BLaER1 (cell line): Measurements from ENCODE around the gene HOXC13.

ENCODE experiments used
- H3K27ac ChIP-seq: shearing (Covaris generic); formaldehyde crosslinking; 2 replicates; pipeline ENCODE4 v1.8.1; 2022
- H3K27me3 ChIP-seq: shearing (Covaris generic); formaldehyde crosslinking; 2 replicates; pipeline ENCODE4 v1.8.1; 2022
- H3K36me3 ChIP-seq: shearing (Covaris generic); formaldehyde crosslinking; 2 replicates; pipeline ENCODE4 v1.8.1; 2022
- H3K4me1 ChIP-seq: shearing (Covaris generic); formaldehyde crosslinking; 2 replicates; pipeline ENCODE4 v1.8.1; 2022
- H3K4me2 ChIP-seq: shearing (Covaris generic); formaldehyde crosslinking; 2 replicates; pipeline ENCODE4 v1.8.1; 2022
- H3K4me3 ChIP-seq: shearing (Covaris generic); formaldehyde crosslinking; 2 replicates; pipeline ENCODE4 v1.8.1; 2022
- H3K9ac ChIP-seq: shearing (Covaris generic); formaldehyde crosslinking; 2 replicates; pipeline ENCODE4 v1.8.1; 2022
- H3K9me3 ChIP-seq: shearing (Covaris generic); formaldehyde crosslinking; 2 replicates; pipeline ENCODE4 v1.8.1; 2022
- H4K20me1 ChIP-seq: shearing (Covaris generic); formaldehyde crosslinking; 2 replicates; pipeline ENCODE4 v1.8.1; 2022
- Cebpa-rat ChIP-seq: shearing (Covaris generic); IDR thresholded peaks from 2 replicates; pipeline ENCODE4 v1.8.1; 2022

Gene HOXC13

GRCh38 chr12:53928054-53928835 lies 10.4 kb upstream of the HOXC13 start:
- Histone ChIP-seq H3K27ac (no peak overlapping the region), H3K36me3 (no peaks in the 10 kb centered on the region), H3K4me1 (no peaks in the 10 kb centered on the region), H3K27me3 (peaks cover 100% of the 10 kb centered on the region), H3K9me3 (peaks cover 44% of the 10 kb centered on the region), H4K20me1 (peaks cover 57% of the 10 kb centered on the region; the same call in 1 of the 2 replicates), H3K4me2 (no peak overlapping the region), H3K9ac (no peak overlapping the region), H3K4me3 (no peak overlapping the region)
- no peak for TF ChIP-seq Cebpa-rat

GRCh38 chr12:53929527-53929926 lies 9.1 kb upstream of the HOXC13 start:
- no peak overlapping the region for H3K9ac ChIP-seq
- H4K20me1 ChIP-seq: peaks cover 70% of the 10 kb centered on the region; the same call in 1 of the 2 replicates
- H3K4me3 ChIP-seq: no peak overlapping the region
- H3K27ac ChIP-seq: no peak overlapping the region
- H3K4me2 ChIP-seq: no peak overlapping the region
- H3K9me3 ChIP-seq: peaks cover 54% of the 10 kb centered on the region
- H3K4me1 ChIP-seq: no peaks in the 10 kb centered on the region
- H3K36me3 ChIP-seq: no peaks in the 10 kb centered on the region
- peaks cover 100% of the 10 kb centered on the region for H3K27me3 ChIP-seq
- no peak for TF ChIP-seq Cebpa-rat

- Histone ChIP-seq H4K20me1 (peaks cover 82% of the 10 kb centered on the region), H3K27me3 (peaks cover 100% of the 10 kb centered on the region)
Measured at GRCh38 chr12:53930591-53931255, 7.9 kb upstream of the HOXC13 start.

GRCh38 chr12:53931844-53932581 lies 6.6 kb upstream of the HOXC13 start:
- H3K9me3 ChIP-seq: peaks cover 50% of the 10 kb centered on the region
- H3K27me3 ChIP-seq: peaks cover 100% of the 10 kb centered on the region
- no peak overlapping the region for H3K9ac ChIP-seq
- no peak overlapping the region for H3K27ac ChIP-seq
- H3K4me3 ChIP-seq: no peak overlapping the region
- H3K36me3 ChIP-seq: no peaks in the 10 kb centered on the region
- H3K4me2 ChIP-seq: no peak overlapping the region
- no peak for TF ChIP-seq Cebpa-rat
- H4K20me1 ChIP-seq: peaks cover 87% of the 10 kb centered on the region
- no peaks in the 10 kb centered on the region for H3K4me1 ChIP-seq

More at GRCh38 chr12:53930591-53931255, 7.9 kb upstream of the HOXC13 start:
- no peak overlapping the region for H3K27ac ChIP-seq
- H3K4me1 ChIP-seq: no peaks in the 10 kb centered on the region
- TF ChIP-seq Cebpa-rat: no peak
- no peak overlapping the region for H3K4me3 ChIP-seq
- H3K4me2 ChIP-seq: no peak overlapping the region
- H3K36me3 ChIP-seq: no peaks in the 10 kb centered on the region
- H3K9ac ChIP-seq: no peak overlapping the region
- peaks cover 54% of the 10 kb centered on the region for H3K9me3 ChIP-seq

GRCh38 chr12:53932915-53933314 lies 5.7 kb upstream of the HOXC13 start:
- no peak for TF ChIP-seq Cebpa-rat
- Histone ChIP-seq H3K27me3 (peaks cover 100% of the 10 kb centered on the region), H3K4me3 (no peak overlapping the region)

GRCh38 chr12:53935383-53936341 lies 3.0 kb upstream of the HOXC13 start:
- Histone ChIP-seq H3K27me3 (peaks cover 100% of the 10 kb centered on the region), H3K4me2 (no peak overlapping the region), H3K9me3 (peaks cover 44% of the 10 kb centered on the region), H3K9ac (no peak overlapping the region), H3K4me1 (no peaks in the 10 kb centered on the region), H3K27ac (no peak overlapping the region), H3K36me3 (no peaks in the 10 kb centered on the region), H3K4me3 (no peak overlapping the region), H4K20me1 (peaks cover 92% of the 10 kb centered on the region)
- no peak for TF ChIP-seq Cebpa-rat

More at GRCh38 chr12:53932915-53933314, 5.7 kb upstream of the HOXC13 start:
- no peak overlapping the region for H3K9ac ChIP-seq
- peaks cover 87% of the 10 kb centered on the region for H4K20me1 ChIP-seq
- H3K9me3 ChIP-seq: peaks cover 43% of the 10 kb centered on the region
- H3K4me1 ChIP-seq: no peaks in the 10 kb centered on the region
- no peak overlapping the region for H3K27ac ChIP-seq
- H3K4me2 ChIP-seq: no peak overlapping the region
- H3K36me3 ChIP-seq: no peaks in the 10 kb centered on the region

GRCh38 chr12:53937099-53937498 lies 1.5 kb upstream of the HOXC13 start:
- Histone ChIP-seq H4K20me1 (peaks cover 84% of the 10 kb centered on the region), H3K4me3 (no peak overlapping the region), H3K36me3 (no peaks in the 10 kb centered on the region), H3K9me3 (peaks cover 40% of the 10 kb centered on the region), H3K4me2 (no peak overlapping the region), H3K27me3 (peaks cover 100% of the 10 kb centered on the region), H3K4me1 (no peaks in the 10 kb centered on the region), H3K9ac (no peak overlapping the region), H3K27ac (no peak overlapping the region)
- no peak for TF ChIP-seq Cebpa-rat

GRCh38 chr12:53937596-53938325 lies 870 bp upstream of the HOXC13 start:
- Histone ChIP-seq H3K4me3 (no peak overlapping the region), H3K27me3 (peaks cover 100% of the 10 kb centered on the region), H3K27ac (no peak overlapping the region), H4K20me1 (peaks cover 81% of the 10 kb centered on the region), H3K36me3 (no peaks in the 10 kb centered on the region), H3K9ac (no peak overlapping the region), H3K4me2 (no peak overlapping the region), H3K9me3 (peaks cover 44% of the 10 kb centered on the region), H3K4me1 (no peaks in the 10 kb centered on the region)
- TF ChIP-seq Cebpa-rat: no peak
